ENCODE data around the gene KCNMB1. TPM values are rescaled to one million over a fixed set of nuclear protein-coding genes. Genes with fewer than 3 reads are reported as not detected.

Gene KCNMB1
- total RNA-seq, 2 donors from 2014 or later: 0.09 TPM; not detected in 1

- DNase-seq: peak; percentile 72
- H3K4me3 Mint-ChIP-seq: no peak overlapping the region
- 71 to 74% methylated on average over 5 to 7 of the region's 7 CpGs for WGBS, 2 experiments (ENCODE audit: insufficient coverage in 1 of 2, insufficient read length in 1 of 2)
- H3K27me3 Mint-ChIP-seq (ENCODE audit: insufficient read depth): peaks cover 4% of the 10 kb centered on the region
- TF ChIP-seq CTCF (conservative IDR thresholded peaks at IDR 0.05): peak; percentile 71
- H3K27ac Mint-ChIP-seq: no peak overlapping the region
- H3K36me3 ChIP-seq (ENCODE audit: control insufficient read depth, insufficient read depth, low read length): no peaks in the 10 kb centered on the region
- H3K9me3 Mint-ChIP-seq: peaks cover 8% of the 10 kb centered on the region
- H3K4me1 ChIP-seq (ENCODE audit: control insufficient read depth, insufficient read depth, low read length): no peaks in the 10 kb centered on the region
- no peaks in the 10 kb centered on the region for H3K36me3 Mint-ChIP-seq (ENCODE audit: low read depth)
- H3K27ac ChIP-seq (ENCODE audit: low read depth, low read length): no peak overlapping the region
- H3K27me3 ChIP-seq (ENCODE audit: control insufficient read depth, insufficient read depth, low read length, poor library complexity, severe bottlenecking): no peaks in the 10 kb centered on the region
- peaks cover 8% of the 10 kb centered on the region for H3K9me3 ChIP-seq (ENCODE audit: control insufficient read depth, low read length)
- peaks cover 3% of the 10 kb centered on the region for H3K4me1 Mint-ChIP-seq
- no peak overlapping the region for H3K9ac ChIP-seq (ENCODE audit: extremely low read depth, low read length, poor library complexity, severe bottlenecking)
- H3K4me3 ChIP-seq (ENCODE audit: low read length): no peak overlapping the region
These were observed 39.8 kb upstream of the KCNMB1 start for GRCh38 chr5:170429014-170429413.

- no peaks in the 10 kb centered on the region for H3K36me3 Mint-ChIP-seq (ENCODE audit: low read depth)
- no peaks in the 10 kb centered on the region for H3K4me1 ChIP-seq (ENCODE audit: control insufficient read depth, insufficient read depth, low read length)
- H3K27me3 Mint-ChIP-seq (ENCODE audit: insufficient read depth): peaks cover 4% of the 10 kb centered on the region
- H3K27ac ChIP-seq (ENCODE audit: low read depth, low read length): no peak overlapping the region
- H3K9ac ChIP-seq (ENCODE audit: extremely low read depth, low read length, poor library complexity, severe bottlenecking): no peak overlapping the region
- DNase-seq: no peak
- 56 to 76% methylated on average over 2 to 4 of the region's 4 CpGs for WGBS, 2 experiments (ENCODE audit: insufficient coverage in 1 of 2, insufficient read length in 1 of 2)
- no peak overlapping the region for H3K27ac Mint-ChIP-seq
- peaks cover 3% of the 10 kb centered on the region for H3K4me1 Mint-ChIP-seq
- no peak overlapping the region for H3K4me3 Mint-ChIP-seq
- H3K4me3 ChIP-seq (ENCODE audit: low read length): no peak overlapping the region
- H3K36me3 ChIP-seq (ENCODE audit: control insufficient read depth, insufficient read depth, low read length): no peaks in the 10 kb centered on the region
- TF ChIP-seq CTCF (conservative IDR thresholded peaks at IDR 0.05): no peak
- H3K9me3 Mint-ChIP-seq: peaks cover 5% of the 10 kb centered on the region
- H3K27me3 ChIP-seq (ENCODE audit: control insufficient read depth, insufficient read depth, low read length, poor library complexity, severe bottlenecking): no peaks in the 10 kb centered on the region
- H3K9me3 ChIP-seq (ENCODE audit: control insufficient read depth, low read length): peaks cover 7% of the 10 kb centered on the region
These were observed 38.6 kb upstream of the KCNMB1 start for GRCh38 chr5:170427672-170428236.

- WGBS, 2 experiments (ENCODE audit: insufficient coverage in 1 of 2, insufficient read length in 1 of 2): 97% methylated on average over 6 of the region's 6 CpGs; no CpG with 5 or more reads in 1 of the 2 experiments
These were observed 37.6 kb upstream of the KCNMB1 start for GRCh38 chr5:170426786-170427185.

More at GRCh38 chr5:170426786-170427185, 37.6 kb upstream of the KCNMB1 start:
- Histone ChIP-seq H3K4me1 (ENCODE audit: control insufficient read depth, insufficient read depth, low read length) (no peaks in the 10 kb centered on the region), H3K27me3 (ENCODE audit: control insufficient read depth, insufficient read depth, low read length, poor library complexity, severe bottlenecking) (no peaks in the 10 kb centered on the region), H3K36me3 (ENCODE audit: control insufficient read depth, insufficient read depth, low read length) (no peaks in the 10 kb centered on the region), H3K27ac (ENCODE audit: low read depth, low read length) (no peak overlapping the region), H3K4me3 (ENCODE audit: low read length) (no peak overlapping the region), H3K9me3 (ENCODE audit: control insufficient read depth, low read length) (no peaks in the 10 kb centered on the region), H3K9ac (ENCODE audit: extremely low read depth, low read length, poor library complexity, severe bottlenecking) (no peak overlapping the region)
- no peaks in the 10 kb centered on the region for H3K9me3 Mint-ChIP-seq
- peaks cover 4% of the 10 kb centered on the region for H3K27me3 Mint-ChIP-seq (ENCODE audit: insufficient read depth)
- peaks cover 1% of the 10 kb centered on the region for H3K4me1 Mint-ChIP-seq
- DNase-seq: no peak
- H3K4me3 Mint-ChIP-seq: no peak overlapping the region
- TF ChIP-seq CTCF (conservative IDR thresholded peaks at IDR 0.05): no peak
- H3K36me3 Mint-ChIP-seq (ENCODE audit: low read depth): no peaks in the 10 kb centered on the region
- H3K27ac Mint-ChIP-seq: no peak overlapping the region
